Type B pancreatic cell (in vitro differentiated cells): ENCODE measurements around the gene CEP164. TPM values are rescaled to one million over a fixed set of nuclear protein-coding genes. Genes with fewer than 3 reads are reported as not detected.

ENCODE experiments used
- DNase-seq: peaks from one replicate; pipeline ENCODE4 v3.0.0; 2021; ENCODE audit warnings: mixed read lengths; ENCODE audit not compliant: unreplicated experiment; ENCODE audit errors: extremely low spot score
- H3K27ac Mint-ChIP-seq: 2 replicates; pipeline ENCODE4 v1.8.0; 2021; ENCODE audit warnings: mild to moderate bottlenecking, mixed read lengths
- H3K27me3 Mint-ChIP-seq: 2 replicates; pipeline ENCODE4 v1.8.0; 2021; ENCODE audit warnings: mixed read lengths
- H3K36me3 Mint-ChIP-seq: 2 replicates; pipeline ENCODE4 v1.8.0; 2021; ENCODE audit warnings: mixed read lengths
- H3K4me1 Mint-ChIP-seq: one replicate; pipeline ENCODE4 v1.8.0; 2021; ENCODE audit warnings: mixed read lengths; ENCODE audit not compliant: unreplicated experiment
- H3K4me3 Mint-ChIP-seq: 2 replicates; pipeline ENCODE4 v1.8.0; 2021; ENCODE audit warnings: mild to moderate bottlenecking, mixed read lengths
- H3K9me3 Mint-ChIP-seq: 2 replicates; pipeline ENCODE4 v1.8.0; 2021; ENCODE audit warnings: mixed read lengths
- CTCF ChIP-seq: fragments of 200-600 bp; sonication (generic); conservative IDR thresholded peaks from 2 replicates; pipeline ENCODE4 v1.5.0; 2021; ENCODE audit warnings: antibody characterized with exemption, mild to moderate bottlenecking
- total RNA-seq: library from RNA; stranded (reverse); gene quantifications from 2 replicates; pipeline ENCODE4 v1.2.1, GENCODE V29; 2021; ENCODE audit warnings: low replicate concordance

Gene CEP164
- total RNA-seq, 1 donor from 2014 or later = 42.1 TPM

- peaks cover 5% of the 10 kb centered on the region for H3K4me1 Mint-ChIP-seq
- no peak for TF ChIP-seq CTCF
- H3K27ac Mint-ChIP-seq = no peak overlapping the region
- no peak overlapping the region for H3K4me3 Mint-ChIP-seq
- peaks cover 9% of the 10 kb centered on the region for H3K27me3 Mint-ChIP-seq
- no peak for DNase-seq
- peaks cover 11% of the 10 kb centered on the region for H3K36me3 Mint-ChIP-seq
- H3K9me3 Mint-ChIP-seq = no peaks in the 10 kb centered on the region
Observed at GRCh38 chr11:117413616-117414015, 86.0 kb downstream of the CEP164 start.

- Mint-ChIP-seq H3K36me3 (peaks cover 9% of the 10 kb centered on the region), H3K27ac (no peak overlapping the region), H3K4me3 (no peak overlapping the region), H3K9me3 (no peaks in the 10 kb centered on the region), H3K4me1 (peaks cover 5% of the 10 kb centered on the region), H3K27me3 (peaks cover 9% of the 10 kb centered on the region)
- no peak for DNase-seq
- TF ChIP-seq CTCF = no peak
Observed at GRCh38 chr11:117414724-117415123, 87.1 kb downstream of the CEP164 start.

GRCh38 chr11:117415358-117415896, 87.8 kb downstream of the CEP164 start:
- Mint-ChIP-seq H3K9me3 (no peaks in the 10 kb centered on the region), H3K36me3 (peaks cover 5% of the 10 kb centered on the region)
- TF ChIP-seq CTCF = no peak

GRCh38 chr11:117417342-117417741, 89.7 kb downstream of the CEP164 start:
- Mint-ChIP-seq H3K4me1 (no peaks in the 10 kb centered on the region), H3K4me3 (no peak overlapping the region), H3K36me3 (peaks cover 5% of the 10 kb centered on the region), H3K27ac (no peak overlapping the region), H3K27me3 (peaks cover 16% of the 10 kb centered on the region), H3K9me3 (no peaks in the 10 kb centered on the region)
- TF ChIP-seq CTCF = no peak
- no peak for DNase-seq

More at GRCh38 chr11:117415358-117415896, 87.8 kb downstream of the CEP164 start:
- DNase-seq = no peak
- H3K27me3 Mint-ChIP-seq = peaks cover 9% of the 10 kb centered on the region
- no peak overlapping the region for H3K4me3 Mint-ChIP-seq
- H3K27ac Mint-ChIP-seq = no peak overlapping the region
- H3K4me1 Mint-ChIP-seq = peaks cover 5% of the 10 kb centered on the region

GRCh38 chr11:117417856-117418255, 90.2 kb downstream of the CEP164 start:
- H3K27ac Mint-ChIP-seq = no peak overlapping the region
- DNase-seq = no peak
- peaks cover 19% of the 10 kb centered on the region for H3K27me3 Mint-ChIP-seq
- H3K36me3 Mint-ChIP-seq = peaks cover 5% of the 10 kb centered on the region
- H3K4me3 Mint-ChIP-seq = no peak overlapping the region
- no peaks in the 10 kb centered on the region for H3K9me3 Mint-ChIP-seq
- no peaks in the 10 kb centered on the region for H3K4me1 Mint-ChIP-seq
- TF ChIP-seq CTCF = no peak
